Measurements from ENCODE around the gene HYPK.
"Not testable (repeated sequence)": the region's sequence is repeated elsewhere in the genome, so short reads cannot be mapped to it uniquely, and the experiment has no call there.

HYPK gene

GRCh38 chr15:43826508-43827341, 26.3 kb downstream of the HYPK start, which contains the start of gene WDR76:
TSS of gene WDR76 (plus strand) at chr15:43827002. CDS start at chr15:43827033, 31 bp downstream.
- no peaks in the 10 kb centered on the region for H3K27me3 ChIP-seq (ENCODE audit: control insufficient read depth in 1 of 2, insufficient read depth in 1 of 2, low read length in 2 of 2)
- peak within 1 kb of the TSS; percentile 80 for H3K9ac ChIP-seq (ENCODE audit: low read length)
- peak within 1 kb of the TSS; percentile 85 for H4K91ac ChIP-seq (ENCODE audit: low read length)
- no peak within 1 kb of the TSS for H2AK5ac ChIP-seq (ENCODE audit: low read length, severe bottlenecking)
- no peaks in the 10 kb centered on the region for H3K9me3 ChIP-seq (ENCODE audit: control insufficient read depth, low read length)
- H3K36me3 ChIP-seq (ENCODE audit: control insufficient read depth in 1 of 2, insufficient read depth in 2 of 2, low read depth in 1 of 2, low read length in 2 of 2), result no peaks in the 10 kb centered on the region
- no peak within 1 kb of the TSS for H2BK5ac ChIP-seq (ENCODE audit: low read depth, low read length, poor library complexity, severe bottlenecking)
- no peak within 1 kb of the TSS for H2BK15ac ChIP-seq (ENCODE audit: low read depth, poor library complexity, severe bottlenecking)
- peaks cover 14% of the 10 kb centered on the region for H3K4me1 ChIP-seq (ENCODE audit: control insufficient read depth, insufficient read depth, low read depth, low read length)
- peak within 1 kb of the TSS; percentile 30 for H2AFZ ChIP-seq (ENCODE audit: low read depth, low read length)
- H4K8ac ChIP-seq (ENCODE audit: low read length), result peak within 1 kb of the TSS; percentile 61
- DNase-seq, result peak; percentile 82
- peak within 1 kb of the TSS; percentile 61 for H3K4me2 ChIP-seq (ENCODE audit: low read length, poor library complexity, severe bottlenecking)
- no peak within 1 kb of the TSS for H2BK12ac ChIP-seq (ENCODE audit: low read length in 2 of 2)
- no peak within 1 kb of the TSS for H3K23ac ChIP-seq (ENCODE audit: low read length in 2 of 2)
- no peak within 1 kb of the TSS for H3K27ac ChIP-seq (ENCODE audit: low read length, poor library complexity, severe bottlenecking)
- H3K4me3 ChIP-seq (ENCODE audit: insufficient read depth in 1 of 2, low read depth in 1 of 2, low read length in 2 of 2), result peak within 1 kb of the TSS; percentile 59 to 90
- H3K14ac ChIP-seq (ENCODE audit: low read length in 2 of 2), result no peak within 1 kb of the TSS
- 10% methylated on average over 46 of the region's 48 CpGs for WGBS
- H3K79me1 ChIP-seq (replicated peaks; ENCODE audit: low read length, poor library complexity, severe bottlenecking), result peaks cover 8% of the 10 kb centered on the region
- no peak within 1 kb of the TSS for H2BK120ac ChIP-seq (ENCODE audit: low read depth, low read length)
- peak within 1 kb of the TSS in 1 of 2 experiments; percentile 71 for H3K4ac ChIP-seq (ENCODE audit: low read depth in 1 of 2, low read length in 2 of 2)
- peak within 1 kb of the TSS in 1 of 2 experiments; percentile 54 for H3K18ac ChIP-seq (ENCODE audit: low read depth in 1 of 2, low read length in 2 of 2)

- Histone ChIP-seq H2AFZ (ENCODE audit: low read depth, low read length) (no peak overlapping the region), H2BK120ac (ENCODE audit: low read depth, low read length) (no peak overlapping the region), H3K79me1 (replicated peaks; ENCODE audit: low read length, poor library complexity, severe bottlenecking) (peaks cover 8% of the 10 kb centered on the region), H3K27ac (ENCODE audit: low read length, poor library complexity, severe bottlenecking) (no peak overlapping the region), H2BK15ac (ENCODE audit: low read depth, poor library complexity, severe bottlenecking) (no peak overlapping the region), H3K9ac (ENCODE audit: low read length) (peak overlapping the region; percentile 80), H3K27me3 (ENCODE audit: control insufficient read depth in 1 of 2, insufficient read depth in 1 of 2, low read length in 2 of 2) (no peaks in the 10 kb centered on the region), H3K18ac (ENCODE audit: low read depth in 1 of 2, low read length in 2 of 2) (no peak overlapping the region), H3K23ac (ENCODE audit: low read length in 2 of 2) (no peak overlapping the region), H2BK12ac (ENCODE audit: low read length in 2 of 2) (no peak overlapping the region), H3K4me3 (ENCODE audit: insufficient read depth in 1 of 2, low read depth in 1 of 2, low read length in 2 of 2) (peak overlapping the region in 1 of 2 experiments; percentile 90), H3K4me1 (ENCODE audit: control insufficient read depth, insufficient read depth, low read depth, low read length) (peaks cover 11% of the 10 kb centered on the region), H2BK5ac (ENCODE audit: low read depth, low read length, poor library complexity, severe bottlenecking) (no peak overlapping the region), H2AK5ac (ENCODE audit: low read length, severe bottlenecking) (no peak overlapping the region), H3K14ac (ENCODE audit: low read length in 2 of 2) (no peak overlapping the region), H3K4ac (ENCODE audit: low read depth in 1 of 2, low read length in 2 of 2) (no peak overlapping the region), H4K91ac (ENCODE audit: low read length) (no peak overlapping the region), H3K9me3 (ENCODE audit: control insufficient read depth, low read length) (no peaks in the 10 kb centered on the region), H4K8ac (ENCODE audit: low read length) (no peak overlapping the region), H3K4me2 (ENCODE audit: low read length, poor library complexity, severe bottlenecking) (no peak overlapping the region), H3K36me3 (ENCODE audit: control insufficient read depth in 1 of 2, insufficient read depth in 2 of 2, low read depth in 1 of 2, low read length in 2 of 2) (no peaks in the 10 kb centered on the region)
- WGBS, result 81% methylated on average over 4 of the region's 6 CpGs
- peak; percentile 31 for DNase-seq
These were observed 27.8 kb downstream of the HYPK start for GRCh38 chr15:43828061-43828657.

- H3K4me1 ChIP-seq (ENCODE audit: control insufficient read depth, insufficient read depth, low read depth, low read length); H3K79me1 ChIP-seq (replicated peaks; ENCODE audit: low read length, poor library complexity, severe bottlenecking); H3K4ac ChIP-seq (ENCODE audit: low read depth in 1 of 2, low read length in 2 of 2); H2BK15ac ChIP-seq (ENCODE audit: low read depth, poor library complexity, severe bottlenecking); H4K8ac ChIP-seq (ENCODE audit: low read length); H2AK5ac ChIP-seq (ENCODE audit: low read length, severe bottlenecking); H2BK5ac ChIP-seq (ENCODE audit: low read depth, low read length, poor library complexity, severe bottlenecking); H3K4me3 ChIP-seq (ENCODE audit: insufficient read depth in 1 of 2, low read depth in 1 of 2, low read length in 2 of 2); H3K27me3 ChIP-seq (ENCODE audit: control insufficient read depth in 1 of 2, insufficient read depth in 1 of 2, low read length in 2 of 2); H3K36me3 ChIP-seq (ENCODE audit: control insufficient read depth in 1 of 2, insufficient read depth in 2 of 2, low read depth in 1 of 2, low read length in 2 of 2); H3K4me2 ChIP-seq (ENCODE audit: low read length, poor library complexity, severe bottlenecking); H3K14ac ChIP-seq (ENCODE audit: low read length in 2 of 2); H3K27ac ChIP-seq (ENCODE audit: low read length, poor library complexity, severe bottlenecking); H2AFZ ChIP-seq (ENCODE audit: low read depth, low read length); DNase-seq; H3K18ac ChIP-seq (ENCODE audit: low read depth in 1 of 2, low read length in 2 of 2); H2BK12ac ChIP-seq (ENCODE audit: low read length in 2 of 2); H4K91ac ChIP-seq (ENCODE audit: low read length); H3K9ac ChIP-seq (ENCODE audit: low read length); H3K9me3 ChIP-seq (ENCODE audit: control insufficient read depth, low read length); H3K23ac ChIP-seq (ENCODE audit: low read length in 2 of 2); H2BK120ac ChIP-seq (ENCODE audit: low read depth, low read length): not testable (repeated sequence)
- WGBS, result 96% methylated on average over 9 of the region's 9 CpGs
These were observed 29.6 kb downstream of the HYPK start for GRCh38 chr15:43829951-43830540.

GRCh38 chr15:43830691-43831275, 30.4 kb downstream of the HYPK start:
- not testable (repeated sequence) for H3K9ac ChIP-seq (ENCODE audit: low read length); H3K27ac ChIP-seq (ENCODE audit: low read length, poor library complexity, severe bottlenecking); H2BK12ac ChIP-seq (ENCODE audit: low read length in 2 of 2); H2AFZ ChIP-seq (ENCODE audit: low read depth, low read length); H2BK120ac ChIP-seq (ENCODE audit: low read depth, low read length); DNase-seq; H3K9me3 ChIP-seq (ENCODE audit: control insufficient read depth, low read length); H3K23ac ChIP-seq (ENCODE audit: low read length in 2 of 2); H4K91ac ChIP-seq (ENCODE audit: low read length); H3K27me3 ChIP-seq (ENCODE audit: control insufficient read depth in 1 of 2, insufficient read depth in 1 of 2, low read length in 2 of 2); H3K4me1 ChIP-seq (ENCODE audit: control insufficient read depth, insufficient read depth, low read depth, low read length); H2AK5ac ChIP-seq (ENCODE audit: low read length, severe bottlenecking); H3K4me3 ChIP-seq (ENCODE audit: insufficient read depth in 1 of 2, low read depth in 1 of 2, low read length in 2 of 2); H3K14ac ChIP-seq (ENCODE audit: low read length in 2 of 2); H3K79me1 ChIP-seq (replicated peaks; ENCODE audit: low read length, poor library complexity, severe bottlenecking); H2BK5ac ChIP-seq (ENCODE audit: low read depth, low read length, poor library complexity, severe bottlenecking); H3K4me2 ChIP-seq (ENCODE audit: low read length, poor library complexity, severe bottlenecking); H3K4ac ChIP-seq (ENCODE audit: low read depth in 1 of 2, low read length in 2 of 2); H4K8ac ChIP-seq (ENCODE audit: low read length); H2BK15ac ChIP-seq (ENCODE audit: low read depth, poor library complexity, severe bottlenecking); H3K36me3 ChIP-seq (ENCODE audit: control insufficient read depth in 1 of 2, insufficient read depth in 2 of 2, low read depth in 1 of 2, low read length in 2 of 2); H3K18ac ChIP-seq (ENCODE audit: low read depth in 1 of 2, low read length in 2 of 2)
- WGBS, result 98% methylated on average over 6 of the region's 9 CpGs

Measured in mesenchymal stem cell (in vitro differentiated cells and primary cell).